ENCODE data around the gene ZNF512B.
A peak's percentile ranks its signal among the peaks of the same experiment; 100 is the strongest.
"Not testable (repeated sequence)": the region's sequence is repeated elsewhere in the genome, so short reads cannot be mapped to it uniquely, and the experiment has no call there.

The ZNF512B gene

GRCh38 chr20:63932606-63933160 lies 37.0 kb downstream of the ZNF512B start:
- no peak for DNase-seq (ENCODE audit: low spot score)

DNA sequence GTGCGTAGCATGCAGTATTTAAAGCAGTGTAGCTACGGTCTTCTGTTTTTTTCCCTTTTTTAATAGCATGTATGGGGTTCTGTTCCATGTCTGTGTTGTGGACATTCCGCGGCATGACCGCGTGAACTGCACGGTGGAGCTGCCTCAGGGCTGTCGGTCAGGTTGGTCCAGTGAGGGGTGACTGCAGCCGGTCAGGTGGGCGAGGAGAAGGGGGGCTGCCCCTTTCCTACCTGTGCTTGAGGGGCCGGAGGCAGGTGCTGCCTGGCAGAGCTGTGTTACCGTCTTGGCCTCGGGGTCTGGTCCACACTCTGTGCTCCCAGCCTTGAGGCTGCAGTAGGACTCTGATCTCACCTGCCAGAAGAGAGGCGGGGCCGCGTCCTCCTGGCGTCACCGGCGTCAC lies 38.0 kb downstream of the ZNF512B start:
- DNase-seq (ENCODE audit: low spot score): no peak

DNA sequence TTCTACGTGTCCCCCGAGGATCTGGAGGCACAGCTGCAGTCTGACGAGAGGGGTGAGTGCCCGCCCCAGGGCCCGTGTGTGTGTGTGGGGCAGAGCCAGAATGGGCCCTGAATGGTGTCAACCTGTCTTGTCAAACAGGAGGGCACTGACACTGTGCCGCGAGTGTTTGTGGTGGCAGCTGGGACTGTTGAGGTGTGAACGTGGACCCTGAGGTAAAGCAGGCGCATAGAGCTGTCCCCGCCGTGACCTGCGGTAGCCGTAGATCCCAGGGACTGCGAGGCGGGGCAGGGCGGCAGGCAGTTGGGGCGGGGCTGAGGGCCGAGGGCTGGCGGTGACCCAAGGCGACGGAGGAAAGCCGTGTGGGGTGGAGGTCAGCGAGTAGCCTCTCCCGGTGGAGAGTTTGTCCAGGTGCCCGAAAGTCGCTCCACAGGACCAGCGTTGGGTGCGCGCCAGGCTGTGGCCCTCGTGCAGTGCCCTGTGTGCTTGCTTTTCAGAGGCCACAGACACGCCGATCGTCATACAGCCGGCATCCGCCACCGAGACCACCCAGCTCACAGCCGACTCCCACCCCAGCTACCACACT lies 38.7 kb downstream of the ZNF512B start:
- DNase-seq (ENCODE audit: low spot score): no peak

DNA sequence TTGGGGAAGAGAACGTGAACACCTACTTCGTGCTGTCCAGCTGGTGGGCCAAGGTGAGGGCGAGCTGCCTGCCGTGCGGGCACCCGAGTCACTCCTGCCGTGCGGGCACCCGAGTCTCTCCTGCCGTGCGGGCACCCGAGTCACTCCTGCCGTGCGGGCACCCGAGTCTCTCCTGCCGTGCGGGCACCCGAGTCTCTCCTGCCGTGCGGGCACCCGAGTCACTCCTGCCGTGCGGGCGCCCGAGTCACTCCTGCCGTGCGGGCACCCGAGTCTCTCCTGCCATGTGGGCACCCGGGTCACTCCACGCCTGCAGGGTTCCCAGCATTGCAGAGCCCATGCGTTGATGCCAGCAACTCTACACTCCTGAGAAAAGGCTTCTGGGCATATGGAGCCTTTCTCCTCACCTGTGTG lies 40.3 kb downstream of the ZNF512B start:
- not testable (repeated sequence) for DNase-seq (ENCODE audit: low spot score)

DNA sequence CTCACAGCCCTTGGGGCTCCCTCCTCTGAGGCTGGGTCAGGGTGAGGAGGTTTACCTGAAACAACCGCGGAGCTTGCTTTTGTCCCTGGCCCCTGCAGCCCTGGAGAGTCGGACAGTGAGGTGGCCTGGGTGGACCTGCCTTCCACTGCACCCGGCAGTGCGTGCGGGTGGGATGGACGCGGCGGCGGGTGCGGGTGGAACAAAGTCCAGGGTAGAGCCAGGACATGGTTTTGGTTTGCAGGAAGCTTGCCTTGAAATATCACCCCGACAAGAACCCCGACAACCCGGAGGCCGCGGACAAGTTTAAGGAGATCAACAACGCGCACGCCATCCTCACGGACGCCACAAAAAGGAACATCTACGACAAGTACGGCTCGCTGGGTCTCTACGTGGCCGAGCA lies 40.7 kb downstream of the ZNF512B start:
- DNase-seq (ENCODE audit: low spot score): no peak

DNA sequence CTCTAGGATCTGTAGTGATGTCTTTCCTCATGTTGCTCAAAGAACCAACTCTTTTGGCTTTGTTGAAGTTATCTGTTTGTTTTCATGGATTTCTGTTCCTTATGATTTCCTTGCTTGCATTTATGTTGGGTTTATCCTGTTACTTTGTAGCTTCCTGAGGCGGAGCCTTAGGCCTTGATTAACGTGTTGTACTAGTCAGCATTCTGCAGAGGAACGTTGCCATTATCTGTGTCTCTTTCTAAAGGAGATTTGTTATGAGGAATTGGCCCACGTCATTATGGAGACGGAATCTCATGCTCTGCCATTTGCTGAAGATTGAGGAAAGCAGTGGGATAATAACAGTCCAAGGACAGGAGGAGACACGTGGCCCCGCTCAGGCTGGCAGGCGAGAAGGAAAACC lies 43.4 kb downstream of the ZNF512B start:
- DNase-seq (ENCODE audit: low spot score): no peak

DNA sequence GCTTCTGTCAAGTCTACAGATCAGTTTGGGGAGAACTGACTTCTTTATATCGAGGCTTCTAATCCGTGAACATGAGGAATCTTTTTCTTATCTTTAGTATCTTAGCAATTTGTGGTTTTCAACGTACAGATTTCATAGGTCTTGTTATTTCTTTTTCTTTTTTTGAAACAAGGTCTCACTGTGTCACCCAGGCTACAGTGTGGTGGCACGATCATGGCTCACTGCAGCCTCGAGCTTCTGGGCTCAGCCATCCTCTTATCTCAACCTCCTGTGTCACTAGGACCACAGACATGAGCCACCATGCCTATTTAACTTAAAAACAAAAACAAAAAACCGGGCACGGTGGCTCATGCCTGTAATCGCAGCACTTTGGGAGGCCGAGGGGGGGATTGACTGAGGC lies 45.5 kb downstream of the ZNF512B start:
- no peak for DNase-seq (ENCODE audit: low spot score)

- no peak for DNase-seq (ENCODE audit: low spot score)
Observed at GRCh38 chr20:63923651-63924050, 46.1 kb downstream of the ZNF512B start.

GRCh38 chr20:63920226-63920625 lies 49.5 kb downstream of the ZNF512B start:
- DNase-seq (ENCODE audit: low spot score): no peak

DNA sequence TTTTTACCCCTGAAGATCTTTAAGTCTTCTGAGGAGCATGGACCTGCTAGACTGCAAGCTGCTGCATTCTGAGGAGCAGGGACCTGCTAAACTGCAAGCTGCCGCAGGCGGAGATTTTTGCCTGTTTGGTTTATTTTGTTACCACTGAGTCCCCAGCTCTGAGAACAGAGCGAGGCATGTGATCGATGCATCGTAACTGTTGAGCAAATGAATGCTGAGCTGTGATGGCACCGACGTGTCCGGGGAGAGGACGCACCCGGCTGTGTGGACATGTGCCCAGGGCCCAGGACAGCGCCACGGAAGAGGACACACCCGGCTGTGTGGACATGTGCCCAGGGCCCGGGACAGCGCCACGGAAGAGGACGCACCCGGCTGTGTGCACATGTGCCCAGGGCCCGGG lies 50.6 kb downstream of the ZNF512B start:
- DNase-seq (ENCODE audit: low spot score): peak; percentile 49

GRCh38 chr20:63917811-63918210 lies 51.9 kb downstream of the ZNF512B start:
- DNase-seq (ENCODE audit: low spot score): no peak

DNA sequence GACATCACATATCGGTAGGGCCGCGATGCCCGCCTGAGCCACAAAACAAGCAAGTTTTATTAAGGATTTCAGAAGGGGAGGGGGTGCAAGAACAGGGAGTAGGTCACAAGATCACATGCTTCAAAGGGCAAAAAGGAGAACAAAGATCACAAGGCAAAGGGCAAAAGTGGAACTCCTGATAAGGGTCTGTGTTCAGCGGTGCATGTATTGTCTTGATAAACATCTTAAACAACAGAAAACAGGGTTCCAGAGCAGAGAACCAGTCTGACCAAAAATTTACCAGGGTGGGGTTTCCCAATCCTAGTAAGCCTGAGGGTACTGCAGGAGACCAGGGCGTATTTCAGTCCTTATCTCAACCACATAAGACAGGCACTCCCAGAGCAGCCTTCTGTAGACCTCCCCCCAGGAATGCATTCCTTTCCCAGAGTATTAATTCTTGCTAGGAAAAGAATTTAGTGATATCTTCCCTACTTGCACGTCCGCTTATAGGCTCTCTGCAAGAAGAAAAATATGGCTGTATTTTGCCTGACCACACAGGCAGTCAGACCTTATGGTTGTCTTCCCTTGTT lies 53.3 kb downstream of the ZNF512B start:
- not testable (repeated sequence) for DNase-seq (ENCODE audit: low spot score)

DNA sequence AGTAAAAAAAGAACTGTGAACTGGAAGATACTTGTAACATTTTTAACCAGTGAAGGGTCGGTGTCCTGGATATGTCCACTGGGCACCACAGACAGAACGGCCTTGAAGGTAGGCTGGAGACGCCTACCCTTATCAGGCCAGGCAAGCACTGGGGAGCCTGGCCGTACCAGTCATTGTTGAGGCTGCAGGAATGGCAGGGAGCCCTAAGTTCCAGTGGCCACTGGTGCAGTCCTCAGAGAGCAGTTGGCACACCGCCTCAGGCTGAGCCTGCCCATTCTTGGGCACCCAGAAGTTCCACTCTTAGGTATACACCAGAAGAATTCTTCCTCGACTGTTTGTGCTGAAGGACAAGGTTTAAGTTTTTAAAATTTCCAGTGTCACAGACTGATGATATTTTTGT lies 54.3 kb downstream of the ZNF512B start:
- DNase-seq (ENCODE audit: low spot score): no peak

- DNase-seq (ENCODE audit: low spot score): no peak
Observed at GRCh38 chr20:63913768-63914167, 56.0 kb downstream of the ZNF512B start.

- DNase-seq (ENCODE audit: low spot score): peak; percentile 67
Observed at GRCh38 chr20:63911176-63911575, 58.6 kb downstream of the ZNF512B start.

DNA sequence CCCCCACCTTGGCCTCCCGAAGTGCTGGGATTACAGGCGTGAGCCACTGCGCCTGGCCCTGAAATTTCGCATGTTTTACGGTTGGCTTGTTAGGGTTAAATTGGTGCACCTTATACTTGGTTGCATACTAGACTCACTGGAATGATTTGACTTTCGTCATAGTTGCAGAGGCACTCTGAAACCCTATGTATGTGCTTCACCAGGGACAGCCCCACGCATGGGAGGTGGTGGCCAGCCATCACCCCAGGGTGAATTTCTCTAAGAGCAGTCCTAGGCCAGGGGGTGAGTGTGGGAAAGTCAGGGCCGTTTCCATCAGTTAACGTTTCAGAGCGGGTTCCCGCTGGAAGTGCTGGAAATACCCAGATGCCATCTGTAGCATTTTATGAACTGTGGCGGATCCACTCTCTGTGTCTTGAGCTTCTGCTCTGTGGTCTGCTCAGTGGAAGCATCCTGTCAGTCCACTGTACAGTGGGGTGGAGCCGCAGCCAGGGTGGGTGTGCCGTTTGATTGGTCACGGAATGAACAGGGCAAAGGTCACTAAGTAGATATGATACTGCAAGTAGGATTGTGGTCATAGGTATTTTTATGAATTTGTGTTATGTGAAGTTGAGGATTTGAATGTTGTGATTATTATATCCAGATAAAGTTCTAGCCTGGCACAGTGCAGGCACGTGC lies 61.6 kb downstream of the ZNF512B start:
- DNase-seq (ENCODE audit: low spot score): no peak

Data from cerebellar cortex (tissue), 1 donor.